Thyroid gland (tissue), 4 donors: Measurements from ENCODE around the gene MYO18A.

ENCODE experiments used
- CTCF ChIP-seq, 6 experiments: fragments of 200-600 bp in 3 of 6; fragments of 450-650 bp in 3 of 6; sonication (generic) in 3 of 6; IDR thresholded peaks; one replicate each; pipeline ENCODE4 v1.5.1; 2016 to 2019; ENCODE audit warnings: antibody characterized with exemption in 6 of 6, mild to moderate bottlenecking in 2 of 6, inconsistent platforms in 1 of 6, moderate library complexity in 1 of 6
- POLR2A ChIP-seq, 2 donors: fragments of 450-650 bp; IDR thresholded peaks; one replicate each; pipeline ENCODE4 v1.6.1; 2017; ENCODE audit warnings: antibody characterized with exemption in 2 of 2, mild to moderate bottlenecking in 2 of 2, moderate library complexity in 1 of 2

- TF ChIP-seq CTCF (IDR thresholded peaks at IDR 0.05) = no peak
- no peak for TF ChIP-seq POLR2A (IDR thresholded peaks at IDR 0.05)
Observed at GRCh38 chr17:29112771-29113295, 67.4 kb downstream of the MYO18A start.
